ENCODE data around the gene HAS3.
"Not testable (repeated sequence)": the region's sequence is repeated elsewhere in the genome, so short reads cannot be mapped to it uniquely, and the experiment has no call there.

Gene HAS3, protein sequence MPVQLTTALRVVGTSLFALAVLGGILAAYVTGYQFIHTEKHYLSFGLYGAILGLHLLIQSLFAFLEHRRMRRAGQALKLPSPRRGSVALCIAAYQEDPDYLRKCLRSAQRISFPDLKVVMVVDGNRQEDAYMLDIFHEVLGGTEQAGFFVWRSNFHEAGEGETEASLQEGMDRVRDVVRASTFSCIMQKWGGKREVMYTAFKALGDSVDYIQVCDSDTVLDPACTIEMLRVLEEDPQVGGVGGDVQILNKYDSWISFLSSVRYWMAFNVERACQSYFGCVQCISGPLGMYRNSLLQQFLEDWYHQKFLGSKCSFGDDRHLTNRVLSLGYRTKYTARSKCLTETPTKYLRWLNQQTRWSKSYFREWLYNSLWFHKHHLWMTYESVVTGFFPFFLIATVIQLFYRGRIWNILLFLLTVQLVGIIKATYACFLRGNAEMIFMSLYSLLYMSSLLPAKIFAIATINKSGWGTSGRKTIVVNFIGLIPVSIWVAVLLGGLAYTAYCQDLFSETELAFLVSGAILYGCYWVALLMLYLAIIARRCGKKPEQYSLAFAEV

DNA sequence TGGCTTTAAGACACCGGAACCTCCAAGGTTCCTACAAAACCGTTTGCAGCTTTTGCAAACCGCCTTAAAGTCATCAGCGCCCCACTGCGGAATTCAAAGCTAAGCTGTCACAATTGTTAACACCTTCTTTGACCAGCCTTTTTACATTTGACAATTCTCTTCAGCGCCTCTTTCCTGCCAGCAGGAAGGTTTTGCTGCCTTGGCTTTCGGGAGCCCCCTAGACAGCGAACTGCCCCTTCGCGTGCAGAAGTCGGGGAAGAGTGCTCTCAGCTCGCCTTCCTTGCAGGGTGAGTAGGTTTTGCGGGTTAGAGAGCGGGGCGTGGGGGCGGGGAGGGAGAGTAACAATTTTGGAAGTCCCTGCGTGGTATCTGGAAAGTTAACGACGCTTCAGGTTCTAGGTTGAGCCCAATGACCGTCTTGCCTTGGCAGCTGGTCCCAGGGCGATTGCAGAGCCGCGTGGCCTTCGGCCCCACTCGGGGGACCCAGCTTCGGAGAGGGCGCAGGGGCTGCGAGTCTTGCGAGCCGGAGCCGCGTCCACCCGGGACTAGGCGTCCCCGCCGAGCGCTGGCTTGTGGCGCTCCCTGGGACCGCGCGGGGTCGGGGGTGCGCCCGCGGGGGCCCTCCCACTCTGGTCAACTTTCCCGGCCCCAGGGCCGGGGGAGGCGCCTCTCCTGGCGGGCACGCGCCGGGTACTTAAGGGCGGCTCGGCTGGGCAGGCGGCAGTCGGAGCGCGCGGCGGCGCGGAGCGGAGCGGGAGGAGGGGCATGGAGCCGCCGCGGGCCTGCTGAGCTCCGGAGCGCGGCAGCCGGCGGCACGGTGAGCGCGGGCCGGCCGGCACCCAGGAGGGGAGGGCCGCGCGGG lies at the start of gene HAS3:
HAS3 (plus strand) TSS at position 153 of the 861 bp plus-strand sequence. CDS start 3,743 bp downstream, outside the sequence.
- in situ Hi-C loops (cut with MboI; ENCODE audit: low sequenced_read_pairs), result loop anchor here (25.0 kb wide), 1 partner anchor 568 kb away; the partner anchor contains the start of gene ZFP90

DNA sequence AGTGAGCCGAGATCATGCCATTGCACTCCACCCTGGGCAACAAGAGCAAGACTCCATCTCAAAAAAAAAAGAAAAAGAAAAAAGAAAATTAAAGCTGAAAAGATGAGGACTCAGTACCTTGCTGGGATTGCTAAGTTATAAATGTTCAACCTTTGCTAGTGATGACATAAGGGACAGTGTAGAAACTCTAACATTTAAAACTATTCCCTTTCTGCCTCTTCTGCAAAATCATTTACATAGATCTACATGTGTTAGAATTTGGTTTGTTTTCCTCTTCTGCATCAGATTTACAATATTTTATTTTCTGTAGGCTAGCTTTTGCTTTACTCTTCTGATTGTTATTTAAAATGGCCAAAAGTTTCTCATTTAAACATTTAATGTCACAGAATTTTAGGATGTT lies 49.5 kb upstream of the HAS3 start:
- in situ Hi-C loops (cut with MboI; ENCODE audit: low sequenced_read_pairs), result no loop called here

DNA sequence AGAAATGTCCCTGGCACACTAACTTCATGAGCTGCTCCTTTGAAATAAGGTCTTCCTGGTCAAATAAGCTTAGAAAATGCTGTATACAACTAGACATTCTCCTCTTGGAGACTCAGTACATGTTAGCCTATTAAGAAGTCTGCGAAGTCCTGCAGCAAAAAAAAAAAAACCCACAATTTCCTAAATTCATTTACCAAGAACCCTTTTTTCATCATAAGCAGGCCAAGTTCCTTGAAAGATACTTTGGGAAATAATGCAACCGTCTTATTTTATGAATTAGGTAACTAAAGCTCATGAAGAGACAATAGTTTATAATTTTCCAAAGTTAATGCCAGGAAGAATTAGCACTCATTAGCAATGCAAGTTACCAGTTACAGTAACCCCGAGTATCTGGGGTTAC lies 49.0 kb upstream of the HAS3 start:
- in situ Hi-C loops (cut with MboI; ENCODE audit: low sequenced_read_pairs), result no loop called here

DNA sequence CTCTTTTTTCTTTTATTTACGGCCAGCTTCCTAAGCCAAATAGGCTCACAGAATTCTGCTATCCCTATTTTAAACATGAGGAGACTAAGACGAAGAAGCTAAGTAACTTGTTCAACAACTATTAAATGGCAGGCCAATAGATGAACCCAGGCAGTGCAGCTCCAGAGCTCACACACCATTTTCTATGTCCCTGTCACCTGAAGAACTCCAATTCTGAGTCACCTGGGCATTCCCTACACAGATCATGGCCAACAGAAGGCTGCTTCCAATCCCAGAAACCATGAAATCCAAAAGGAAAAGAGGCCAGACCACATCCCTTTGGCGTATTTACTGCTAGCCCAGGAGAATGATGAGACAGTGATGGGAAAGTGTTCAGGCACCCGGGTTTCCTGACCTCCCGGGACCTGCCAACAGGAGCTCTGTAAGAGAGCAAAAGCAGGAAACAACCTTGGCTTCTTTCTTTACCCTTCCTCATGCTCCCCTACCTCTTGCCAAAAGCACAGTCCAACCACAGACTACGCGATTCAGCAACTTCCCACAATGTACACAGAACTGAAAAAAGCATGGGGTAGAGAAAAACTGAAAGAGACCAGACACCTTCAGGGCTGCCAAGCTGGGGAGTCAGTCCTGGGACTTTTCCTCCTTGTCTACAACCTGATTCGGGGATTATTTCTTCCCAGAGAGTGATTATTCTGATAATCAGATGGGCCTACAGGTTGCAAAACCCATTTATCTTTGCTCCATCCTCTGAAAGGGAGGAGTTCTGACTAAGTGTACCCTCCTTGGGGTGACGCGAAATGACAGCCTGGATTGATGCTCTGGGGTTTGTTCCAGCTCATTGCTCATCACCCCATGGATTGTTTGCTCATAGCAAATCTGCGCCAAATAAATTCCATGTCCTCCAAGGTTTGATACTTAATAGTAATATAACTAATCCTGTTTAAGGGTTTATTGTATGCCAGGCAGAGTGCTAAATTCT lies 47.8 kb upstream of the HAS3 start:
- in situ Hi-C loops (cut with MboI; ENCODE audit: low sequenced_read_pairs), result no loop called here

DNA sequence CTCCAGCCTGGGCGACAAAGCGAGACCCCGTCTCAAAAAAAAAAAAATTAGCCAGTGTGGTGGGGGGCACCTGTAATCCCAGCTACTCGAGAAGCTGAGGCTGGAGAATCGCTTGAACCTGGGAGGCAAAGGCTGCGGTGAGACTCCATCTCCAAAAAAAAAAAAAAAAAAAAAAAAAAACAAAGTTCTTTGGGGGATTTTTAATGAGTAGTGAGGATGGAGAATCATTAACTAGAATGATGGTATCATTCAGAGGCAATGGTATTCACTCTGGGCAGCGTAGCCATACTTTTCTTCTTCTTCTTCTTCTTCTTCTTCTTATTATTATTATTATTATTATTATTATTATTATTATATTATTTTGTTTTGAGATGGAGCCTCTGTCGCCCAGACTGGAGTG lies 42.0 kb upstream of the HAS3 start:
- in situ Hi-C loops (cut with MboI; ENCODE audit: low sequenced_read_pairs), result not testable (repeated sequence)

DNA sequence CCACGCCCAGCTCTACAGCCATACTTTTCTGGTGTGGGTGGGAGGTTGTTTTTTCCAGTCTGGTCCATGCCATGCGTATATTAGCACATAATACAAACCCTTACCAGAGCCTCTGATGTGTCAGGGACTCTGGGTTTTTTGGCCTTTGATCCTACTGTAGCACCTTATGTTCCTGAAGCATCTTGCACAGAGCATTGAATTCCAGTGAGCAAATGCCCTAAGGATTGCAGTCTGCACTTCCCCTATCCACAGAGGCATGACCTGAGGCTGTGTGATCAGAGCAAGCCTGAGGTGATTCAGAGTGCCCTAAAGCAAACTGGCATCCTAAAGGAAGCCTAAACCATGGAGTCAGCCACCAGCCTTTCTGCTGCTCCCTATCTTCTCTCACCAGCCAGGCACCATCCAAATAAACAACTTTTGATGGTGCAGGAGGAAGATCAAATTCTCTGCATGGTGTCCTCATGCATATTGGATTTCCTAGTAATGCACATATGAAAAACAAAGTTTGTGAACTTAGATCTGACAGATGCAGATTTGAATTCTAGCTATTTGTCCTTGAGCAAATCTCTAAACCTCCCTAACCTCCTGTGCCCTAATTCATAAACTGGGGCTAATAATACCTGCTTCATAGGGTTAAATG lies 41.2 kb upstream of the HAS3 start:
- in situ Hi-C loops (cut with MboI; ENCODE audit: low sequenced_read_pairs), result no loop called here

DNA sequence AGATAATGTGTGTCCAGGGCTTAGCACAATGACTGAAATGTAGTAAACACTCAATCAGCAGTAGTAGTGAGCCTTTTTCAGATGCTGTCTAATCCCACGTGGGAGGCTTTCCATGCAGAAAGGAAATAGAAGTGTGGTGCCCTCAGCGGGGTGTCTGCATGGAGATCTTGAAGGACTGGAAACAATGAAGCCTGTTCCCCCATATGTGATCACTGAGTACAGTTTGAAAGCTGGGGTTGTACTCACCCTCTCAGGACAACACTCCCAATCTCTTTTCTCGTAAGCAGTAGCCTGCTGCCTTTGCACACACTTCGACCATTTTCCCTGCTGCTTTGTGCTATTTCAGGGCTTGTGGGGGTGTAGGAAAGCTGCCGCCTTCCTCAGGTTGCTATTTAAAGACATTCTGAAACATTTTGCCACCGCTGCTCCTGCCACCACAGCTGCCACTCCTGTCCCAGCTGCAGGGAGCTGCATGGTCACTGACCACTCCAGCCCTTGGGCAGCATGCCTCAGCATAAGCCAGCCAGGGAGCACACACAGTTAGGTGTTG lies 40.6 kb upstream of the HAS3 start:
- in situ Hi-C loops (cut with MboI; ENCODE audit: low sequenced_read_pairs), result no loop called here

DNA sequence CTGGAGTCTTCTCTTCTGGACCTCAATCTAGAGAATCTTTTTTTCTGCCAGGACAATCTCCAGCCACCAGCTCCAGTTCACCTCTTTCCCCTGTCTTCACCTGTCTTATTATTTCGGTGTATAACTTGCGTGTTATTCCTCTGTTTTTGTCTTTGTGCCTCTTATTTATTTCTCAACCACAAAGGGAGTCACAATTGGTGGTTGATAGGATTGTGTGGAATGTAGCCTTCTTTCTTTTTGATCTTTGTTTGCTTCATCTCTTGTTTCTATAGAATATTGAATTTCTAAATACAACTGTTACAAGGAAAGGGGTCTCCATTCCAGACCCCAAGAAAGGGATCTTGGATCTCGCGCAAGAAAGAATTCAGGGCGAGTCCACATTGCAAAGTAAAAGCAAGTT lies 35.9 kb upstream of the HAS3 start:
- in situ Hi-C loops (cut with MboI; ENCODE audit: low sequenced_read_pairs), result no loop called here

DNA sequence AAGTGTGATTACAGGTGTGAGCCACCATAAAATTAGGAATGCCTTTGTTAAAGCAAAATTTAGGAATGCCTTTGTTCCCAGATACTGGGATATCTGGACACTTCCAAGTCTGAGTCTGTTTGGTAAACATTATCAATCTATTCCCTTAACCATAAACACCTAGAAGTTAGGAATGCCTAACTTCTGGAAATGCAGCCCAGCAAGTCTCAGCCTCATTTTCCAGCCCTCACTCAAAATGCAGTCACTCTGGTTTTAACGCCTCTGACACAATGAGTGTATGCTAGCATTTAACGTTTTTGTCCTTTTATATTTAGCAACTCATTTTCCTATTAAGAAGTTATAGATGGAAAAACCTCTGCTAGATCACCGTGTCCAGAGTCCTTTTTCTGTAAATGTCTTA lies 34.4 kb upstream of the HAS3 start:
- in situ Hi-C loops (cut with MboI; ENCODE audit: low sequenced_read_pairs), result no loop called here

DNA sequence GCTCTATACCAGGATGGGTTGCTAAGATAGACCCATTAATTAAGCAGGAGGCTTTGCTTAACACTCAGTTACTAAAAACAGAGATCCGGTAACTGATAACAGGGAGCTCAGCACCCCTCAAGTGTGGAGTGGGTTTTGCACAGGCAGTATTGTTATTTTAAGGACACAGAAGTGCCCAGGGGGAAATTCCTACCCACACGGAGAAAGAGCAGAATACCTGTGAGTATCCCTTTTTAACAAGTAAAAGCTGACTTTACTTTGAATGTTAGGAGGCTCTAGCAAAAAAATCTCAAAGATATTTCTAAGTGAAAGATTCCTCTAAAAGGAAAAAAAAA lies 32.8 kb upstream of the HAS3 start:
- in situ Hi-C loops (cut with MboI; ENCODE audit: low sequenced_read_pairs), result no loop called here

DNA sequence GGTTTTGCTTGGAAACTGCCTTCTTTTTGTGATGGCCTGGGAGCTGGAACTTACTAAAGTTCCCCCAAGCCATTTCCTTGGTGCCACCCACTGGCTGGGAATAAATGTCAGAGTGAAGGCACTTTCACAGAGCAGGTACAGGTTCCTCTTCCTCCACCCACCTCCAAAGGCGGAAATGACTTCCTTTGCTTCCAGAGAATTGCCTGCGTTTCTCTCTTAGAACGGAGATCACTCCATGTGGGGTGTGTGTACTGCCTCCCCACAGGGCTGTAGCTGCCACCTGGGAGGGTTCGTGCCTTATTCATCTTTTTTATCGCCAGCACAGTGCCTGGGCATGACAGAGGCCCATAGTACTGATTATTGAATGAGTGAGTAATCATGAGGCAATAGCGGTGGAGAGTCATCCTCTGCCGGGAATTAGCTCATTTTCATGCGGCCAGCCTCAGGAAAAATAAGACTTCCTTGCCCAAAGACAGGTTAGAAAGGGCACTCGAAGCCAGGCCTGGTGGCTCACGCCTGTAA lies 32.2 kb upstream of the HAS3 start:
- in situ Hi-C loops (cut with MboI; ENCODE audit: low sequenced_read_pairs), result no loop called here

DNA sequence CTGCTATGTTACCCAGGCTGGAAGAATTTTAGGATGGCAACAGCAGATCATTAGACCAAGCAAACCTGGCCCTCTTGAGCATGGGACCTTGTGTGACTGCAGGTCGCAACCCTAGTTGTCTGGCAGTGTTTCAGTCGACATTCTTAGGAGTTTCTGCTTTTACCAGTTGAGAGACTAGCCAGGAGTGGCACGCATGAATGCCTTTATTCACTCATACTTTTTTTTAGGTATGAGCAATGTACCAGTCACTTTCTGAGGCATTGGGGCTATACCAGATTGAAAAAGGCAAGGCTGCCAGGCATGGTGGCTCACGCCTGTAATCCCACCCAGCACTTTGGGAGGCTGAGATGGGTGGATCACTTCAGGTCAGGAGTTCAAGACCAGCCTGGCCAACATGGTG lies 28.2 kb upstream of the HAS3 start:
- in situ Hi-C loops (cut with MboI; ENCODE audit: low sequenced_read_pairs), result no loop called here

DNA sequence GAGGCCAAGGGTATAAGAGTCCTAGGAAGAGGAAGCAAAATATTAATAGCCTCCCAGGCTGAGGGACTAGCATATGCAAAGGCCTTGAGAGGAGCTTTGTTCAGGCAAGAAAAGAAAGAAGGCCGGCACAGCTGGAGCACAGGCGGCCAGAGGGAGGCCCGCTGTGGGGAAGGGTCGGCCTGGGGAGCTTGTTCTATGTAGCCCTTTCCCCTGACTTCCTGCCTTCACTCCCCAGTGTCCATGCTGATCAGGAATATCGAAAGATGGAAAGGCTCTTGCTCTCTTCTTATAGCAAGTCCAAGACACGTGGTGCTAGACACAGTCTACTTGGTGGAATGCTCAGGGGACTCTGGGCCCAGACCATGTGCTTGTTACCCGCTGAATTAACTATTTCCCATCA lies 27.4 kb upstream of the HAS3 start:
- in situ Hi-C loops (cut with MboI; ENCODE audit: low sequenced_read_pairs), result no loop called here

DNA sequence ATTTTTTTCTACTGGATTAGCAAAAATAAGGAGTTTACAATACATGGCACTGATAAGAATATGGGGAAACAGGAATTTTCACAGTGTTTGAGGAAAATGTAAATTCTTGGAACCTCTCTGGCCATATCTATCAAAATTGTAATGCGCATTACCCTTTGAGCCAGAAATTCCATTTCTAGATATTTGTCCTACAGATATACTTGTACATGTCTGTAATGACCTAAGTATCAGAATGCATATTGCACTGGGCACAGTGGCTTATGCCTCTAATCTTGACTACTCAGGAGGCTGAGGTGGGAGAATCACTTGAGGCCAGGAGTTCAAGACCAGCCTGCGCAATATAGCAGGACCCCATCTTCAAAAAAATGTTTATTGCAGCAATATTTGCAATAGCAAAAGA lies 25.8 kb upstream of the HAS3 start:
- in situ Hi-C loops (cut with MboI; ENCODE audit: low sequenced_read_pairs), result no loop called here

DNA sequence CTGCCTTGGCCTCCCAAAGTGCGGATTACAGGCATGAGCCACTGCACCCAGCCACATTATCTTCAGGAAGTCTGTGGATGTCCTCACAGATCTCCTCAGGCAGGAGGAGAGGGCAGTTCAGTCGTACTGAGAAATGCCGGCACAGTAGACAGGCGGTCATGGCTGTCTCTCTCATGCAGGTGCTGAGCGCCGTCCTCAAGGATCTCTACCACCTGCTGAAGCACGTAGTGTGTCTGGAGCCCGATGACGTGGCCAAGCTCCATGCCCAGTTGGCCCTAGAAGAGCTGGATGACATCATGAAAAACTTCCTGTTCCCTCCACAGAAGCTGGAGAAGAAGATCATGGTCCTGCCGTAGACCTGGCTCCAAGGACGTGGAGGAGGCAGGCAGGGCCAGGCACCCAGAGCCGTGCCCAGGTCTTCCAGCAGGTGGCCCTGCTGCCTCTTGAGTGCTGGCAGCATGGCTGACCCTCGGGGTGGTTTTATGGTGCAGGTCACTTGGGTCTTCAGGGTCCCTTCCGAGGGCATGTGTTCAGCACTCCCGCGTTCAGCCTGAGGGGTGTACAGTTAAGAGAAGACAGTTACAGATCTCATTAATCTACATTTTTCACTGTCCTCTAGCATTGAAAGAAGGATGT lies 22.0 kb upstream of the HAS3 start:
- in situ Hi-C loops (cut with MboI; ENCODE audit: low sequenced_read_pairs), result no loop called here

DNA sequence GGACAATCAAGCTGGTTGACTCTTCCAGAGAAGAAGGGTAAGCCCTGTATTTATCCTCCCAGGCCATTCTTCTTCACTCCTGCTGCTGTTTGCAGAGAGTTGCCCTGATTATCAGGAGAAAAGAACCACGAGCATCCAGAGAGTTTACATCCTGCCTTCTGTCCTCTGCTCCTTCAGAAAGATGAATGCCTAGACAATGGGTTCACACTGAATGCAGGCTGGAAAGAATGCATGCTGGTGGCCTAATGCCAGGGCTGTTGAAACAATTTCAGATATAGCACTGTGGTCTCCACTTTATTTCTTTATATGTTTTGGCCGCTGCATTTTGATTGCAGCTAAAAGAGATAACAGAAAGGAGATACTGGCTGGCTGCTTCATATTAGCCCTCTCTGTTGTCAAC lies 21.2 kb upstream of the HAS3 start:
- in situ Hi-C loops (cut with MboI; ENCODE audit: low sequenced_read_pairs), result no loop called here

DNA sequence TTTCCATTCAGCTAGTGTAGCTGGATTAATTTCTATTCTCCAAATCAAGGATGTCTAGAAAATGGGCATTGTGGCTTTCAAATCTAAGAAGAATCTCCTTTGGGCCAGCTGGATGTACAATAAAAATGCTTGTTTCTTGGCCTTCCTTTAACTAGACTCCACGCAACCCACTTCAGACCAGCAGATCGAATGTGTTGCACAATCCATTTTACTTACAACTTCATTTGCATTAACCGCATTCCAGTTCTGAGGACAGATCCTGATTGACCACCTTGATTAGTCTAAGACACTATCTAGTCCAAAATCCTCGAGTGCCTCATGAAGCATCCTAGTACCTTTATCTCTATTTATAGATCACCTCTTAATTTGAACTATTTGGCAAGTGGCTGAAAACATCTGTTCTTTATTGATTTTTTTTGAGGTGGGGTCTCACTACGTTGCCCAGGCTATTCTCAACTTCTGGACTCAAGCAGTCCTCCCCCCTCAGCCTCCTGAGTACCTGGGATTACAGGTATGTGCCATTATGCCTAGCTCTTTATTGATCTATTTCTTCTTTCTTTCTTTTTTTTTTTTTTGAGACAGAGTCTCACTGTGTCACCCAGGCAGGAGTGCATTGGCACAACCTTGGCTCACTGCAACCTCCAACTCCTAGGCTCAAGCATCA lies 20.3 kb upstream of the HAS3 start:
- in situ Hi-C loops (cut with MboI; ENCODE audit: low sequenced_read_pairs), result no loop called here

DNA sequence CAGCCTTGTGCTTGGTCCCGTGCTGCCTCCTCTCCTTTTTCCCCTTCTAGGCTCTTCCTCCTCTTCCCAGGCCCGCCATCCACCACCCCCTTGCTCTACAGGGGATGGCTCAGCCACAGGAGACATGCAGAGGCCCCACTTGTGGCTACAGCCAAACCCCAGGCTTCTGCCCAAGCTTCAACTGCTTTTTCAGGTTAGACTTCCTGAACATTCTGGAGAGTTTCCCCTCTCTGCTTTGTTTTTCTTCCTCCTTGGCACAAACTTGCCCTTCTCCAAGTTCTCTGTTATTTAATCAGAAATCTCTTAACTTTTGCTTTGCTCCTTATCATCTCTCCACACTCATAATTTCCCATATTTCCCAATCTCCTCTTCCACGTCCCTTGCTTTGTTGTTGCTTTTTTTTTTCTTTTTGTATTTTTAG lies 18.3 kb upstream of the HAS3 start:
- in situ Hi-C loops (cut with MboI; ENCODE audit: low sequenced_read_pairs), result no loop called here

DNA sequence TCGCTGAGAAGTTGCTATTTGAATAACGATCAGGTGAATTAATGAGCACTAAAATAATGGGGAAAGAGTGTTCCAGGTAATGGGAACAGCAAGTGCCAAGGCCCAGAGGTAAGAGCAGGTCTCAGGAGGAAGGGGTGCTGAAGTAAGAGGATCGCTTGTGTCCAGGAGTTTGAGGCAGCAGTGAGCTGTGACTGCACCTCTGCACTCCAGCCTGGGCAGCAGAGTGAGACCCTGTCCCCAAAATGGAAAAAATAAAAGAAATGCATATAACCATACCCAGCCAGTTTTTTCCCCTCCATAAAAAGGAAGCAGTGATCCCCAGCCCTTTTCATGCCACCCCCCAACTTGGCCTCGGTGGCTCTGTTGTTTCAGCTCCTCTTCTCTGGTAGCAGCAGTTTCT lies 16.8 kb upstream of the HAS3 start:
- in situ Hi-C loops (cut with MboI; ENCODE audit: low sequenced_read_pairs), result no loop called here

Measured in HL-60/S4 treated with retinoic acid at 250 ng/mL for 4 days and 3 days (cell line).